ENCODE data around the gene SRPRB.

Gene SRPRB

DNA sequence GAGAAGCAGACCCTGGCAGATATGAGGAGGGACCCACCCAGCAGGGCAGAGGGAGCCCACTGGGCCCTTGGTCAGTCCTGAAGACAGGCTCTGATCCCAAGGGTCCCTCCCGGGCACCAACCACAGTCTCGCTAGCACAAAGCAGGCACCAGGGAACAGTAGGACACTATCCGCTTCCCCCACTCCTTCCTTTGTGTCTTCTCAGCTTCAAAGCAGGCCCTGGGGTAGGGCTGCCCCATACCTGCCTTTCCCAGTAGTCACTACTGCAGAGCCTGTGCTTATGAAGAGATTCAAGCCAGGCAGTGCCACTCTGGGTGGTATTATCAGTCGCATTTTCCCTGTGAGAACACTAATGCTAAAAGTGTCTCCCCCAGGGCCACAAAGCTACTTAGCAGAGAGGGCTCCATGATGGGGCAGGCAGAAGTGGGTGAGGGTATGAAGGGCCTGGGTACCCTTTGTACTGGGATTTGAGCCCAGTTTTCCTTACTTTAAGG is 32.7 kb downstream of the SRPRB start:
- TF ChIP-seq, protein P1, sequence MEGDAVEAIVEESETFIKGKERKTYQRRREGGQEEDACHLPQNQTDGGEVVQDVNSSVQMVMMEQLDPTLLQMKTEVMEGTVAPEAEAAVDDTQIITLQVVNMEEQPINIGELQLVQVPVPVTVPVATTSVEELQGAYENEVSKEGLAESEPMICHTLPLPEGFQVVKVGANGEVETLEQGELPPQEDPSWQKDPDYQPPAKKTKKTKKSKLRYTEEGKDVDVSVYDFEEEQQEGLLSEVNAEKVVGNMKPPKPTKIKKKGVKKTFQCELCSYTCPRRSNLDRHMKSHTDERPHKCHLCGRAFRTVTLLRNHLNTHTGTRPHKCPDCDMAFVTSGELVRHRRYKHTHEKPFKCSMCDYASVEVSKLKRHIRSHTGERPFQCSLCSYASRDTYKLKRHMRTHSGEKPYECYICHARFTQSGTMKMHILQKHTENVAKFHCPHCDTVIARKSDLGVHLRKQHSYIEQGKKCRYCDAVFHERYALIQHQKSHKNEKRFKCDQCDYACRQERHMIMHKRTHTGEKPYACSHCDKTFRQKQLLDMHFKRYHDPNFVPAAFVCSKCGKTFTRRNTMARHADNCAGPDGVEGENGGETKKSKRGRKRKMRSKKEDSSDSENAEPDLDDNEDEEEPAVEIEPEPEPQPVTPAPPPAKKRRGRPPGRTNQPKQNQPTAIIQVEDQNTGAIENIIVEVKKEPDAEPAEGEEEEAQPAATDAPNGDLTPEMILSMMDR (IDR thresholded peaks at IDR 0.05), result no peak
- Histone ChIP-seq H3K9me3 (ENCODE audit: control insufficient read depth, low read length) (no peaks in the 10 kb centered on the region), H2AFZ (no peak overlapping the region), H3K4me3 (ENCODE audit: low read depth, low read length) (no peak overlapping the region), H3K27me3 (ENCODE audit: control insufficient read depth, insufficient read depth, low read length) (no peaks in the 10 kb centered on the region), H3K27ac (no peak overlapping the region), H3K9ac (no peak overlapping the region), H3K79me2 (no peaks in the 10 kb centered on the region), H3K36me3 (ENCODE audit: control insufficient read depth, insufficient read depth, low read length) (no peaks in the 10 kb centered on the region), H3K4me2 (ENCODE audit: low read length) (no peak overlapping the region), H3K4me1 (no peaks in the 10 kb centered on the region)

DNA sequence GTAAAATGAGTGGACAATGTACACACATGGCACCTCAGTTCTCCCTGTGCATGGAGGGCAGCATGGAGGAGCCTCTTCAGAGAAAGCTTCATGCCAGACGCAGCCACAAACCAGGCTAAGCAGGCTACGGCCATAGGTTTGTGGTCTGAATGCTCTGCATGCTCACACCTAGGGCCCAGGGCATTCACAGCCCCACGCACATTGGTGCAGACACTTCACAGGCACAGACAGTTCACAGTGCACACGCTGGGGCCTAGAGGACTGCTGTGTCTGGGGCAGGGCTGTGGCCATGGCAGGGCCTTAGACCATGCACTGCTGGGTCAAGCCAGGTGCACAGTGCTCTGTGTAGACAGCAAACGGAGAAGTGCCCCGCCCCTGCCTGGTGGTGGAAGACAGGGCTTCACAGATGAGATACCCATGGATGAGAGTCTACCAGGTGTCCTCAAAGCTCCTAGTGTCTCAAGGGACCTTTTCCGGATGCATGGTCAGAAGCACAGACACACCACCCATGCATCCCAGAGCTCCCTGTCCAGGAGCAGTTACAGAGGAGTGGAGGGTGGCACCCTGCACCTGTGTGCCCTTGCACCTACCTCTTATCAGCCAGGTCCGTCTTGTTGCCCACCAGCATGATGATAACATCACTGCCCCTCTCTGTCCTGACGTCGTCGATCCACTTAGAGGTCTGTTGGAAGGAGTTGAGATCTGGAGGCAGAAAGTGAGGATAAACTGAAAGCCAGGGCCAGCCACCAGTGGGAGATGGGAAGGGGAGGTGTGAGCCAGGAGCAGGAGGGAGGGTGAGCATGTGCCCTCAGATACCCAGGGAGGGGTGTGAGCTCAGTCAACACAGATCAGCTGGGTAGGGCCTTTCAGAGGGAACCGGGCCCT is 33.5 kb downstream of the SRPRB start:
- H3K9ac ChIP-seq, result no peak overlapping the region
- no peak overlapping the region for H3K4me3 ChIP-seq (ENCODE audit: low read depth, low read length)
- TF ChIP-seq, protein P1 (IDR thresholded peaks at IDR 0.05), result no peak
- no peaks in the 10 kb centered on the region for H3K9me3 ChIP-seq (ENCODE audit: control insufficient read depth, low read length)
- H3K4me1 ChIP-seq, result no peaks in the 10 kb centered on the region
- no peaks in the 10 kb centered on the region for H3K27me3 ChIP-seq (ENCODE audit: control insufficient read depth, insufficient read depth, low read length)
- H2AFZ ChIP-seq, result no peak overlapping the region
- H3K36me3 ChIP-seq (ENCODE audit: control insufficient read depth, insufficient read depth, low read length), result no peaks in the 10 kb centered on the region
- no peak overlapping the region for H3K4me2 ChIP-seq (ENCODE audit: low read length)
- no peaks in the 10 kb centered on the region for H3K79me2 ChIP-seq
- H3K27ac ChIP-seq, result no peak overlapping the region

DNA sequence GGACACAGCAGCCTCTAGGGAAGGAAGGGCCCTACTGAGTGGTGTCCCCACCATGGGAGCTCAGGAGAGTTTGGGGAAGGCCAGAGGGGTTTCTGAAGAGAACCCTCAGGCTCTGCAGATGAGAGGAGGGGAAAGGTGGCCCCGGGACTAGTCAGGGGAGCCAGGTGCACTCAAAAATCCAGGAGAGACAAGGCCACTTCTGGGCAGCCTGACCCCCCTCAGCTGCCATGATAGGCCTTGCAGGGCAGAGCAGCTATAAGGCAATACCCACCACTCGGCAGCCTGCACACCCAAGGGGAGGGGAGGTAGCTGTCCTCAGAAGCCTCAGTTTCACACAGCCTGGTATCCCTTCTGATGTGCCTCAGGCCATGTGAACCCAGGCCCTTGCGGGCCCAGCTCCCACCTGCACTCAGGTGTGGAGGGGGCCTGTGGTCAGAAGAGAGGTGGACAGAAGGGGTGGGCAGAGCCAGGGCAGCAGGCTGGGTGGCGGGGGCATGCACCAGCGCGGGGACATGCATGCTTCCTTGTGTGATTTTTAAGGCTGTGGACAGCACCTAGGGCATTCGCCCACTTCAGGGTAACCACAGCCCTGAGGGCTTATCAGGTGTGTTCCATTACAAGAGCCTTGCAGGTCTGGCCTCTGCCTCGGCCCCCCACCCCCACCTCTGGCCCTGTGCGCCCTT is 34.6 kb downstream of the SRPRB start:
- Histone ChIP-seq H3K4me2 (ENCODE audit: low read length) (no peak overlapping the region), H3K27me3 (ENCODE audit: control insufficient read depth, insufficient read depth, low read length) (no peaks in the 10 kb centered on the region), H3K27ac (no peak overlapping the region), H3K4me1 (no peaks in the 10 kb centered on the region), H3K79me2 (no peaks in the 10 kb centered on the region), H3K9me3 (ENCODE audit: control insufficient read depth, low read length) (no peaks in the 10 kb centered on the region), H2AFZ (no peak overlapping the region), H3K4me3 (ENCODE audit: low read depth, low read length) (no peak overlapping the region), H3K36me3 (ENCODE audit: control insufficient read depth, insufficient read depth, low read length) (no peaks in the 10 kb centered on the region), H3K9ac (no peak overlapping the region)
- TF ChIP-seq, protein P1 (IDR thresholded peaks at IDR 0.05), result no peak

DNA sequence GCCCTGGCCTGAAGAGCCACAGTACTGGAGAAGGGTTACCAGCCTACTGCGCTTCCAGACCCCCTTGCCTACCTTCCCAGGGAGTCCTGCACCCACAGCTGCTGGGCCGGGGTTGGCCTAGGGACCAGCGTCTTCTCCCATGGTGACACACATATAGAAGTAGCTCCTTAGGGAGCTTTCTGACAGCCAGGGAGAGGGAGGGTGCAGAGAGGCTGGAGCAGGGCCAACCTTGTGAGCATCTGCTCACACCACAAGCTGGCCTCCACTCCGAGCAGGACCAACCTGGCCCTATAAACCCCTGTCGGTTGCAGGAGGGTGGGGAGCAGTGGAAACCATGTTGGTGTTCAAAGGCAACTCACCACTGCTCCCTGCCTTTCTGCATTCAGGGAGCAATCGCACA is 35.2 kb downstream of the SRPRB start:
- Histone ChIP-seq H3K27ac (no peak overlapping the region), H2AFZ (no peak overlapping the region), H3K4me1 (no peaks in the 10 kb centered on the region), H3K4me3 (ENCODE audit: low read depth, low read length) (no peak overlapping the region), H3K9ac (no peak overlapping the region), H3K9me3 (ENCODE audit: control insufficient read depth, low read length) (no peaks in the 10 kb centered on the region), H3K36me3 (ENCODE audit: control insufficient read depth, insufficient read depth, low read length) (no peaks in the 10 kb centered on the region), H3K4me2 (ENCODE audit: low read length) (no peak overlapping the region), H3K79me2 (no peaks in the 10 kb centered on the region), H3K27me3 (ENCODE audit: control insufficient read depth, insufficient read depth, low read length) (no peaks in the 10 kb centered on the region)
- TF ChIP-seq, protein P1 (IDR thresholded peaks at IDR 0.05), result no peak
